ENCODE data around the gene GPRASP3.

GPRASP3 gene

GRCh38 chrX:102765809-102766208, 45.3 kb downstream of the GPRASP3 start:
- Histone ChIP-seq H3K27me3 (ENCODE audit: low read depth, low read length) (no peaks in the 10 kb centered on the region), H3K36me3 (ENCODE audit: control insufficient read depth in 1 of 2, insufficient read depth in 2 of 2, low read length in 2 of 2) (no peaks in the 10 kb centered on the region), H3K4me1 (ENCODE audit: control insufficient read depth in 1 of 2, insufficient read depth in 2 of 2, low read length in 2 of 2) (peaks cover 0 to 7% of the 10 kb centered on the region in 2 donors), H3K27ac (ENCODE audit: low read length) (peak overlapping the region; percentile 69), H3K4me3 (ENCODE audit: low read depth in 1 of 2, low read length in 2 of 2) (no peak overlapping the region), H3K9me3 (ENCODE audit: control insufficient read depth in 1 of 2, low read length in 2 of 2) (no peaks in the 10 kb centered on the region)

GRCh38 chrX:102767287-102767686, 46.7 kb downstream of the GPRASP3 start:
- Histone ChIP-seq H3K36me3 (ENCODE audit: control insufficient read depth in 1 of 2, insufficient read depth in 2 of 2, low read length in 2 of 2) (no peaks in the 10 kb centered on the region), H3K27me3 (ENCODE audit: low read depth, low read length) (no peaks in the 10 kb centered on the region), H3K4me1 (ENCODE audit: control insufficient read depth in 1 of 2, insufficient read depth in 2 of 2, low read length in 2 of 2) (peaks cover 0 to 7% of the 10 kb centered on the region in 2 donors), H3K4me3 (ENCODE audit: low read depth in 1 of 2, low read length in 2 of 2) (no peak overlapping the region), H3K27ac (ENCODE audit: low read length) (no peak overlapping the region), H3K9me3 (ENCODE audit: control insufficient read depth in 1 of 2, low read length in 2 of 2) (no peaks in the 10 kb centered on the region)

- Histone ChIP-seq H3K27me3 (ENCODE audit: low read depth, low read length) (no peaks in the 10 kb centered on the region), H3K4me3 (ENCODE audit: low read depth in 1 of 2, low read length in 2 of 2) (peak overlapping the region; percentile 70 to 80), H3K4me1 (ENCODE audit: control insufficient read depth in 1 of 2, insufficient read depth in 2 of 2, low read length in 2 of 2) (peaks cover 0 to 7% of the 10 kb centered on the region in 2 donors), H3K9me3 (ENCODE audit: control insufficient read depth in 1 of 2, low read length in 2 of 2) (no peaks in the 10 kb centered on the region), H3K27ac (ENCODE audit: low read length) (peak overlapping the region; percentile 77), H3K36me3 (ENCODE audit: control insufficient read depth in 1 of 2, insufficient read depth in 2 of 2, low read length in 2 of 2) (no peaks in the 10 kb centered on the region)
Observed at GRCh38 chrX:102768987-102769761, 48.6 kb downstream of the GPRASP3 start.

Data from muscle layer of duodenum (tissue), 2 donors.